HepG2 (cell line): ENCODE data around the gene CST2. TPM values are rescaled to one million over a fixed set of nuclear protein-coding genes. Genes with fewer than 3 reads are reported as not detected.

Experiments used
- ATAC-seq: fragments of 200-7000 bp; cut with Tn5 transposase; 3 replicates; pipeline ENCODE4 v1.9.1; 2020; ENCODE audit warnings: mild to moderate bottlenecking, moderate library complexity
- BruUV-seq: library from RNA; stranded (reverse); fragments of 400-500 nt; replicated peaks from 2 replicates; lab custom pipeline; 2021; lab: Mats Ljungman, UMichigan
- CTCF ChIA-PET: fragments of 300-600 bp; formaldehyde crosslinking; extraction: SDS; loops from one replicate; lab custom pipeline; 2021; ENCODE audit warnings: low total read pairs, inconsistent platforms, low intra/inter-chr PET ratio; lab: Yijun Ruan, JAX
- POLR2A ChIA-PET: fragments of 350-600 bp; sonication (Branson Sonifier 250); formaldehyde crosslinking; loops from one replicate; lab custom pipeline; 2020; ENCODE audit warnings: antibody characterized with exemption, inconsistent platforms; lab: Yijun Ruan, JAX
- DNase-seq: peaks from one replicate; pipeline ENCODE4 v3.0.0-alpha.2; 2015; ENCODE audit warnings: low spot score
- FAIRE-seq: peaks from 3 replicates; lab custom pipeline; 2011; peaks lifted over from hg19 to GRCh38; lab: Jason Lieb, UNC
- H2AFZ ChIP-seq: one replicate; pipeline ENCODE4 v1.6.1; 2011; ENCODE audit warnings: low read length, inconsistent platforms
- H3K27ac ChIP-seq: fragments of 300-600 bp; 3 replicates; pipeline ENCODE4 v1.8.0; 2011; ENCODE audit warnings: mixed run types, mild to moderate bottlenecking, mixed read lengths, low read length, inconsistent platforms; ENCODE audit not compliant: insufficient read depth; ENCODE audit errors: extremely low read length
- H3K27me3 ChIP-seq, 2 experiments: fragments of 200-600 bp in 1 of 2; 2 replicates in 1 of 2; 3 replicates in 1 of 2; pipeline versions ENCODE4 v1.6.0 to v1.8.0; 2011; ENCODE audit warnings: low read length in 2 of 2, mild to moderate bottlenecking in 2 of 2, moderate library complexity in 2 of 2, inconsistent platforms in 1 of 2; ENCODE audit not compliant: insufficient read depth in 2 of 2, control insufficient read depth in 1 of 2
- H3K36me3 ChIP-seq, 2 experiments: fragments of 200-600 bp in 1 of 2; replicated peaks in 1 of 2; 2 replicates in 1 of 2; 3 replicates in 1 of 2; pipeline versions ENCODE4 v1.5.1 to v1.8.0; 2011; ENCODE audit warnings: low read length in 2 of 2, inconsistent platforms in 1 of 2; ENCODE audit not compliant: insufficient read depth in 2 of 2, control insufficient read depth in 1 of 2
- H3K4me1 ChIP-seq: 2 replicates; pipeline ENCODE4 v1.5.1; 2012; ENCODE audit warnings: low read length, inconsistent platforms; ENCODE audit not compliant: insufficient read depth
- H3K4me2 ChIP-seq: 2 replicates; pipeline ENCODE4 v1.6.0; 2011; ENCODE audit warnings: low read depth, low read length, inconsistent platforms
- H3K4me3 ChIP-seq, 3 experiments: fragments of 200-600 bp in 1 of 3; sonication (generic), shearing (Covaris generic) in 1 of 3; replicated peaks in 1 of 3; 2 replicates each; pipeline ENCODE4 v1.5.1; 2011 to 2016; ENCODE audit warnings: low read length in 3 of 3, inconsistent platforms in 2 of 3, low read depth in 2 of 3, mild to moderate bottlenecking in 2 of 3, control low read depth in 1 of 3, mixed read lengths in 1 of 3; ENCODE audit not compliant: insufficient read depth in 1 of 3
- H3K79me2 ChIP-seq: one replicate; pipeline ENCODE4 v1.6.1; 2011; ENCODE audit warnings: low read length, inconsistent platforms; ENCODE audit not compliant: insufficient read depth
- H3K9ac ChIP-seq: 2 replicates; pipeline ENCODE4 v1.6.0; 2011; ENCODE audit warnings: mild to moderate bottlenecking, low read depth, low read length, inconsistent platforms; ENCODE audit not compliant: insufficient read depth
- H3K9me3 ChIP-seq: 2 replicates; pipeline ENCODE4 v1.5.1; 2012; ENCODE audit warnings: mild to moderate bottlenecking, low read length
- H4K20me1 ChIP-seq: 2 replicates; pipeline ENCODE4 v1.6.0; 2011; ENCODE audit warnings: inconsistent platforms, mild to moderate bottlenecking, low read length, moderate library complexity; ENCODE audit not compliant: insufficient read depth
- CREB1 ChIP-seq, 2 experiments: fragments of 450-650 bp in 1 of 2; IDR thresholded peaks; 2 replicates each; pipeline ENCODE4 v1.6.1; 2016 to 2017; ENCODE audit warnings: control low read depth in 1 of 2, mild to moderate bottlenecking in 1 of 2, missing compliant biosample characterization in 1 of 2, missing genetic modification characterization in 1 of 2
- JDP2 ChIP-seq: sonication (generic); formaldehyde crosslinking; IDR thresholded peaks from 2 replicates; pipeline ENCODE4 v1.8.1; 2022; ENCODE audit warnings: missing genetic modification reagents, borderline replicate concordance
- JUNB ChIP-seq: sonication (generic); formaldehyde crosslinking; IDR thresholded peaks from 2 replicates; pipeline ENCODE4 v1.8.0; 2022; ENCODE audit warnings: missing genetic modification reagents, mild to moderate bottlenecking, borderline replicate concordance
- WGBS: methylation state at CpG from one replicate; pipeline ENCODE4 v1.1.6; 2017; ENCODE audit warnings: low lambda C conversion rate; 5-methylcytosine and 5-hydroxymethylcytosine counted together
- in situ Hi-C: cut with HindIII; loops from 2 replicates; pipeline ENCODE4 v1.10.0; 2017; ENCODE audit warnings: low pct_unique_long_range_greater_than_20kb; ENCODE audit not compliant: extremely low pct_ligation_motif_present
- intact Hi-C: fragments of 100-400 bp; cut with micrococcal nuclease; formaldehyde crosslinking; loops from one replicate; pipeline ENCODE4 v1.10.0; 2022; ENCODE audit not compliant: unreplicated experiment
- polyA plus RNA-seq, 8 experiments: library from polyadenylated mRNA; depleted of rRNA in 3 of 8; stranded (reverse) in 7 of 8; unstranded in 1 of 8; fragments of >200 nt; fragmentation: Illumina TruSeq in 4 of 8; extraction: Trizol in 4 of 8; gene quantifications; 2 replicates each; pipeline versions ENCODE4 v1.2.1 to v1.2.3, GENCODE V29; 2011 to 2016; ENCODE audit warnings: low read depth in 4 of 8, missing spikeins in 1 of 8, mixed read lengths in 1 of 8; ENCODE audit not compliant: insufficient read depth in 1 of 8
- total RNA-seq, 5 experiments: library from RNA; depleted of rRNA; stranded (reverse); fragments of >200 nt; fragmentation: Illumina TruSeq; extraction: Trizol; gene quantifications; 2 replicates each; pipeline ENCODE4 v1.2.3, GENCODE V29; 2016; ENCODE audit warnings: low read depth in 1 of 5
- TF ChIP-seq, protein P1 (sequence below): IDR thresholded peaks from 2 replicates; pipeline ENCODE4 v1.6.1; 2018; ENCODE audit warnings: missing genetic modification reagents, mild to moderate bottlenecking, missing compliant biosample characterization

Gene CST2
- total and polyA plus RNA-seq, 2 of the 13 experiments (the other 11 are each of a cell fraction or from before 2014, with no cell fraction given): not detected

DNA sequence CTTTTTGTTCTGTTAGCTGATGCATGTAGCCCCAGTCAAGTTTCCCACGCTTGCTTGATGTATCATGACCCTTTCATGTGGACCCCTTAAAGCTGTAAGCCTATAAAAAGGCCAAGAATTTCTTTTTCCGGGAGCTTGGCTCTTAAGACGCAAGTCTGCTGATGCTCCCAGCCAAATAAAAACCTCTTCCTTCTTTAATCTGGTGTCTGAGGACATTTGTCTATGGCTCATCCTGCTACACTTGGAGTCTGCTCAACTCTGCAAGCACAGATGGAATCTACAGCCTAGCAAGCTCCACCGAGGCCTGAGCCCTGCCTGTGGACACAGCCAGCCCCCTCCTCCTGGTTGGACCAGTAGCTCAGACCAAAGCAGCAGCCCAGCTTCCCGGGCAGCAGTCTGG, 3.4 kb downstream of the CST2 start:
- no peak for FAIRE-seq
- Histone ChIP-seq H3K4me3 (no peak overlapping the region), H3K27me3 (peaks cover 0 to 7% of the 10 kb centered on the region in 2 experiments; a peak in 1 of 5 replicates), H3K4me2 (no peak overlapping the region), H3K79me2 (no peaks in the 10 kb centered on the region), H3K9me3 (no peaks in the 10 kb centered on the region), H3K4me1 (no peaks in the 10 kb centered on the region), H3K9ac (no peak overlapping the region), H3K36me3 (no peaks in the 10 kb centered on the region), H3K27ac (no peak overlapping the region), H4K20me1 (no peaks in the 10 kb centered on the region), H2AFZ (no peak overlapping the region)
- DNase-seq: no peak
- intact Hi-C loops: no loop called here
- 13% methylated on average over 4 of the region's 5 CpGs for WGBS
- TF ChIP-seq JUNB (CRISPR knock-in tag): no peak
- CTCF ChIA-PET: no interaction called here
- POLR2A ChIA-PET: no interaction called here
- ATAC-seq: no peak
- in situ Hi-C loops: no loop called here
- BruUV-seq: no TSS peak

DNA sequence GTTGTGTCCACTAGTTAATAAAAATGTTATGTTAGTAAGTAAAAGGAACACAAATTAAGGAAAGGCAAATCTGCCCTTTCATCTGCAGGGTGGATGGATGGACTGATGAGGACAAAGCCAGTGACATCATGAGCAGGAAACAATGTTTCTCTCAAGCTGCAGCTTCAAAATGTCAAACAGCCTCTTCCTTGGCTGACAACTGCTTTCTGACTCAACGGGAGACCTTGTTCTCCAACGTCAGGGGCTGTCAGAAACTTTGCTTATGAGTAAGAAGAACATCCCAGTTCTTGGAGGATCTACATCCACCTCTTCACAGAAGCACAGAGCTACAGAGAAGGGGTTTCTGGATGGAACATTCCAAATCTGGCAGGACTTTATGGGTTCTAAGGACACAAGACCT, 6.0 kb downstream of the CST2 start:
- CTCF ChIA-PET: no interaction called here
- no peak overlapping the region for H3K4me2 ChIP-seq
- DNase-seq: no peak

More for the DNA sequence above, 6.0 kb downstream of the CST2 start:
- Histone ChIP-seq H3K79me2 (no peaks in the 10 kb centered on the region), H4K20me1 (no peaks in the 10 kb centered on the region), H3K27me3 (no peaks in the 10 kb centered on the region; a peak in 1 of 5 replicates), H2AFZ (no peak overlapping the region), H3K9me3 (no peaks in the 10 kb centered on the region), H3K27ac (no peak overlapping the region), H3K4me3 (no peak overlapping the region), H3K36me3 (no peaks in the 10 kb centered on the region), H3K9ac (no peak overlapping the region), H3K4me1 (no peaks in the 10 kb centered on the region)
- FAIRE-seq: no peak
- TF ChIP-seq, protein P1, sequence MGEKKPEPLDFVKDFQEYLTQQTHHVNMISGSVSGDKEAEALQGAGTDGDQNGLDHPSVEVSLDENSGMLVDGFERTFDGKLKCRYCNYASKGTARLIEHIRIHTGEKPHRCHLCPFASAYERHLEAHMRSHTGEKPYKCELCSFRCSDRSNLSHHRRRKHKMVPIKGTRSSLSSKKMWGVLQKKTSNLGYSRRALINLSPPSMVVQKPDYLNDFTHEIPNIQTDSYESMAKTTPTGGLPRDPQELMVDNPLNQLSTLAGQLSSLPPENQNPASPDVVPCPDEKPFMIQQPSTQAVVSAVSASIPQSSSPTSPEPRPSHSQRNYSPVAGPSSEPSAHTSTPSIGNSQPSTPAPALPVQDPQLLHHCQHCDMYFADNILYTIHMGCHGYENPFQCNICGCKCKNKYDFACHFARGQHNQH (CRISPR knock-in tag): no peak
- TF ChIP-seq JDP2 (CRISPR knock-in tag): no peak
- TF ChIP-seq CREB1 (IDR thresholded peaks at IDR 0.05): 0 out of 2 replicates have a peak, but pooled peaks have one; percentile 15
- TF ChIP-seq CREB1 (CRISPR knock-in tag; IDR thresholded peaks at IDR 0.05): no peak
- ATAC-seq: no peak
- intact Hi-C loops: no loop called here
- BruUV-seq: no TSS peak
- 0% methylated on average over 2 of the region's 2 CpGs for WGBS
- in situ Hi-C loops: no loop called here
- POLR2A ChIA-PET: no interaction called here
